Keratinocyte (primary cell): ENCODE data around the gene UFSP1.

Experiments used
- CTCF ChIP-seq, 3 experiments: IDR thresholded peaks in 1 of 3; conservative IDR thresholded peaks in 1 of 3; optimal IDR thresholded peaks in 1 of 3; 2 replicates in 2 of 3; 3 replicates in 1 of 3; pipeline versions ENCODE3 to v1.5.1; 2011; ENCODE audit warnings: low read length in 3 of 3, mild to moderate bottlenecking in 3 of 3, moderate library complexity in 2 of 3, control low read depth in 1 of 3, inconsistent platforms in 1 of 3; ENCODE audit not compliant: insufficient read depth in 2 of 3; ENCODE audit errors: extremely low read depth in 1 of 3
- EZH2 ChIP-seq: IDR thresholded peaks from one replicate; pipeline ENCODE4 v1.6.1; 2012; ENCODE audit warnings: inconsistent platforms, mild to moderate bottlenecking, low read length, moderate library complexity

- no peak for TF ChIP-seq CTCF (optimal IDR thresholded peaks at IDR 0.05 in 1 of 3, IDR thresholded peaks at IDR 0.05 in 1 of 3, conservative IDR thresholded peaks at IDR 0.05 in 1 of 3; ENCODE audit: extremely low read depth in 1 of 3, insufficient read depth in 2 of 3, low read length in 3 of 3)
- no peak for TF ChIP-seq EZH2
Measured at GRCh38 chr7:100875356-100875751, 14.2 kb downstream of the UFSP1 start.
